Suprapubic skin (tissue), 4 donors: ENCODE measurements around the gene AGAP9.
"Not testable (repeated sequence)": the region's sequence is repeated elsewhere in the genome, so short reads cannot be mapped to it uniquely, and the experiment has no call there.

Experiments used
- EP300 ChIP-seq: sonication (generic); formaldehyde crosslinking; IDR thresholded peaks from one replicate; pipeline ENCODE4 v1.6.1; 2017; ENCODE audit warnings: antibody characterized with exemption
- POLR2A ChIP-seq, 2 donors: fragments of 450-650 bp; IDR thresholded peaks; one replicate each; pipeline ENCODE4 v1.6.1; 2017; ENCODE audit warnings: antibody characterized with exemption in 2 of 2, mild to moderate bottlenecking in 2 of 2, moderate library complexity in 2 of 2
- POLR2AphosphoS5 ChIP-seq, 3 donors: sonication (generic); formaldehyde crosslinking; IDR thresholded peaks; one replicate each; pipeline ENCODE4 v1.6.1; 2017; ENCODE audit warnings: antibody characterized with exemption in 3 of 3
- TF ChIP-seq, protein P1 (sequence below), 2 donors: fragments of 200-600 bp in 1 of 2; fragments of 450-650 bp in 1 of 2; sonication (generic) in 1 of 2; IDR thresholded peaks; one replicate each; pipeline ENCODE4 v1.5.1; 2016 to 2019; ENCODE audit warnings: antibody characterized with exemption in 2 of 2, mild to moderate bottlenecking in 1 of 2, moderate library complexity in 1 of 2

DNA sequence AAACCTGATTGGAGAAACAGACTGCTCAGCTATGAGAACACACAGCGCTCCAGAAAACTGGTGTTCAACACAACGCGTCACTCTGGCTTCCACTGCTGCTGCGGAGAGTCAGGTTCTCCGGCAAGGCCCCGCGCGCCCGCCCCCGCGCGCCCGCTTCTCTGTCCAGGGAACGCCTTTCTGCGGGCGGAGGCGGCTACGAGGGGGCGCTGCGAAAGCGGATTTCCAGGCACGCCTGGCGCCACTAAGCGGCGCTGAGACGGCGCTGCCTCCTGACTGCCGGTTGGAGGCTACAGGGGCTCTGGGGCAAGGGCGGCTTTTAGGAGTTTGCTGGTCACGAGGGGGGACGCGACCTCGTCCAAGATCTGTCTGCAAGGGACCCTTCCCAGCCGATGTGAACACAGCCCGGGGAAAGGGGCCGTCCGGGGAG, 62.2 kb downstream of the AGAP9 start:
- TF ChIP-seq, protein P1, sequence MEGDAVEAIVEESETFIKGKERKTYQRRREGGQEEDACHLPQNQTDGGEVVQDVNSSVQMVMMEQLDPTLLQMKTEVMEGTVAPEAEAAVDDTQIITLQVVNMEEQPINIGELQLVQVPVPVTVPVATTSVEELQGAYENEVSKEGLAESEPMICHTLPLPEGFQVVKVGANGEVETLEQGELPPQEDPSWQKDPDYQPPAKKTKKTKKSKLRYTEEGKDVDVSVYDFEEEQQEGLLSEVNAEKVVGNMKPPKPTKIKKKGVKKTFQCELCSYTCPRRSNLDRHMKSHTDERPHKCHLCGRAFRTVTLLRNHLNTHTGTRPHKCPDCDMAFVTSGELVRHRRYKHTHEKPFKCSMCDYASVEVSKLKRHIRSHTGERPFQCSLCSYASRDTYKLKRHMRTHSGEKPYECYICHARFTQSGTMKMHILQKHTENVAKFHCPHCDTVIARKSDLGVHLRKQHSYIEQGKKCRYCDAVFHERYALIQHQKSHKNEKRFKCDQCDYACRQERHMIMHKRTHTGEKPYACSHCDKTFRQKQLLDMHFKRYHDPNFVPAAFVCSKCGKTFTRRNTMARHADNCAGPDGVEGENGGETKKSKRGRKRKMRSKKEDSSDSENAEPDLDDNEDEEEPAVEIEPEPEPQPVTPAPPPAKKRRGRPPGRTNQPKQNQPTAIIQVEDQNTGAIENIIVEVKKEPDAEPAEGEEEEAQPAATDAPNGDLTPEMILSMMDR (IDR thresholded peaks at IDR 0.05), result not testable (repeated sequence)
- not testable (repeated sequence) for TF ChIP-seq POLR2AphosphoS5 (IDR thresholded peaks at IDR 0.05); POLR2A (IDR thresholded peaks at IDR 0.05); EP300
